ENCODE results near the gene NOC4L. TPM values are rescaled to one million over a fixed set of nuclear protein-coding genes. Genes with fewer than 3 reads are reported as not detected.

Gene NOC4L
- total and polyA plus RNA-seq, 2 donors (not counting 3 experiments of a cell fraction or from before 2014, with no cell fraction given), result 19.4 to 29.4 TPM

GRCh38 chr12:132180648-132181546, 36.6 kb downstream of the NOC4L start:
- POLR2A ChIA-PET, result no interaction called here
- no peaks in the 10 kb centered on the region for H3K79me2 ChIP-seq (ENCODE audit: control insufficient read depth, insufficient read depth, low read length)
- H3K27me3 ChIP-seq (ENCODE audit: control insufficient read depth in 2 of 2, insufficient read depth in 2 of 2, low read length in 2 of 2), result peaks cover 0 to 5% of the 10 kb centered on the region in 2 experiments
- FAIRE-seq (no peak), DNase-seq (ENCODE audit: low read depth, low spot score) (no peak)
- H3K27ac ChIP-seq (ENCODE audit: insufficient read depth, low read depth, low read length), result no peak overlapping the region
- dilution Hi-C loops (cut with MboI; ENCODE audit: extremely low pct_ligation_motif_present, low sequenced_read_pairs) (no loop called here), intact Hi-C loops (cut with micrococcal nuclease) (no loop called here)
- no TSS peak for BruUV-seq (replicated peaks)
- no peaks in the 10 kb centered on the region for H3K9me1 ChIP-seq (replicated peaks; ENCODE audit: control insufficient read depth, extremely low read depth, insufficient read depth, low read length)
- no peaks in the 10 kb centered on the region for H3K4me1 ChIP-seq (ENCODE audit: control insufficient read depth, extremely low read depth, insufficient read depth, low read length)
- no peaks in the 10 kb centered on the region for H3K36me3 ChIP-seq (ENCODE audit: control insufficient read depth in 2 of 2, extremely low read depth in 1 of 2, insufficient read depth in 2 of 2, low read length in 2 of 2)
- H2AFZ ChIP-seq (ENCODE audit: low read depth, low read length), result no peak overlapping the region
- no peaks in the 10 kb centered on the region for H4K20me1 ChIP-seq (replicated peaks; ENCODE audit: control insufficient read depth, extremely low read depth, insufficient read depth, low read length)
- H3K9me3 ChIP-seq (replicated peaks; ENCODE audit: control insufficient read depth, insufficient read depth, low read length), result no peaks in the 10 kb centered on the region
- no peak overlapping the region for H3K4me3 ChIP-seq (replicated peaks in 1 of 3; ENCODE audit: insufficient read depth in 1 of 3, low read depth in 1 of 3, low read length in 3 of 3)
- H3K9ac ChIP-seq (replicated peaks; ENCODE audit: extremely low read depth, insufficient read depth, low read length), result no peak overlapping the region
- CTCF ChIA-PET, result no interaction called here
- TF ChIP-seq FOS (IDR thresholded peaks at IDR 0.05; ENCODE audit: borderline replicate concordance, insufficient read depth, low read length) (no peak), GATA2 (IDR thresholded peaks at IDR 0.05; ENCODE audit: insufficient read depth, insufficient read length, low read depth, low read length) (no peak), MYC (IDR thresholded peaks at IDR 0.05; ENCODE audit: low read depth, low read length) (no peak), POLR2A (IDR thresholded peaks at IDR 0.05; ENCODE audit: low read depth, low read length) (no peak), POLR2AphosphoS5 (IDR thresholded peaks at IDR 0.05; ENCODE audit: insufficient read depth, low read depth, low read length) (no peak), MAX (IDR thresholded peaks at IDR 0.05; ENCODE audit: insufficient read depth, insufficient read length) (no peak)
- TF ChIP-seq, protein P1, sequence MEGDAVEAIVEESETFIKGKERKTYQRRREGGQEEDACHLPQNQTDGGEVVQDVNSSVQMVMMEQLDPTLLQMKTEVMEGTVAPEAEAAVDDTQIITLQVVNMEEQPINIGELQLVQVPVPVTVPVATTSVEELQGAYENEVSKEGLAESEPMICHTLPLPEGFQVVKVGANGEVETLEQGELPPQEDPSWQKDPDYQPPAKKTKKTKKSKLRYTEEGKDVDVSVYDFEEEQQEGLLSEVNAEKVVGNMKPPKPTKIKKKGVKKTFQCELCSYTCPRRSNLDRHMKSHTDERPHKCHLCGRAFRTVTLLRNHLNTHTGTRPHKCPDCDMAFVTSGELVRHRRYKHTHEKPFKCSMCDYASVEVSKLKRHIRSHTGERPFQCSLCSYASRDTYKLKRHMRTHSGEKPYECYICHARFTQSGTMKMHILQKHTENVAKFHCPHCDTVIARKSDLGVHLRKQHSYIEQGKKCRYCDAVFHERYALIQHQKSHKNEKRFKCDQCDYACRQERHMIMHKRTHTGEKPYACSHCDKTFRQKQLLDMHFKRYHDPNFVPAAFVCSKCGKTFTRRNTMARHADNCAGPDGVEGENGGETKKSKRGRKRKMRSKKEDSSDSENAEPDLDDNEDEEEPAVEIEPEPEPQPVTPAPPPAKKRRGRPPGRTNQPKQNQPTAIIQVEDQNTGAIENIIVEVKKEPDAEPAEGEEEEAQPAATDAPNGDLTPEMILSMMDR (IDR thresholded peaks at IDR 0.05; ENCODE audit: extremely low read depth in 1 of 2, insufficient read depth in 1 of 2, low read depth in 1 of 2, low read length in 2 of 2), result no peak
- no peak overlapping the region for H3K4me2 ChIP-seq (ENCODE audit: insufficient read depth, low read length)
